SK-N-SH (cell line): ENCODE data around the gene COL8A1. TPM values are rescaled to one million over a fixed set of nuclear protein-coding genes. Genes with fewer than 3 reads are reported as not detected.

Source experiments
- CTCF ChIA-PET: fragments of 300-600, 350-600 bp; formaldehyde crosslinking; extraction: SDS; loops from one replicate; lab custom pipeline; 2021; lab: Yijun Ruan, JAX
- POLR2A ChIA-PET: fragments of 350-600 bp; sonication (Branson Sonifier 250); formaldehyde crosslinking; extraction: SDS; loops from one replicate; lab custom pipeline; 2020; ENCODE audit warnings: antibody characterized with exemption, inconsistent platforms; lab: Yijun Ruan, JAX
- DNase-seq: peaks from one replicate; pipeline ENCODE4 v3.0.0; 2012
- H2AFZ ChIP-seq: fragments of 200-600 bp; sonication (generic); 2 replicates; pipeline ENCODE4 v1.8.1; 2016; ENCODE audit warnings: antibody characterized with exemption, mild to moderate bottlenecking, low read depth
- H3F3A ChIP-seq: fragments of 200-600 bp; sonication (generic); replicated peaks from 2 replicates; pipeline ENCODE3; 2016; ENCODE audit warnings: antibody characterized with exemption, mild to moderate bottlenecking; ENCODE audit not compliant: insufficient read depth
- H3K27ac ChIP-seq, 2 experiments: fragments of 200-500 bp in 1 of 2; fragments of 200-600 bp in 1 of 2; sonication (Bioruptor generic) in 1 of 2; sonication (generic), shearing (Covaris generic) in 1 of 2; 2 replicates each; pipeline versions ENCODE4 v1.5.1 to v1.6.1; 2014 to 2016; ENCODE audit warnings: low read depth in 2 of 2, inconsistent platforms in 1 of 2, low read length in 1 of 2, mild to moderate bottlenecking in 1 of 2, mixed read lengths in 1 of 2
- H3K27me3 ChIP-seq: fragments of 200-600 bp; sonication (generic), shearing (Covaris generic); 2 replicates; pipeline ENCODE4 v1.6.1; 2016; ENCODE audit warnings: mixed run types; ENCODE audit not compliant: insufficient read depth
- H3K36me3 ChIP-seq, 2 experiments: fragments of 200-500 bp in 1 of 2; fragments of 200-600 bp in 1 of 2; sonication (Bioruptor generic) in 1 of 2; sonication (generic) in 1 of 2; replicated peaks in 1 of 2; 2 replicates each; pipeline versions ENCODE3 to v1.5.1; 2014 to 2016; ENCODE audit warnings: low read length in 1 of 2, mild to moderate bottlenecking in 1 of 2; ENCODE audit not compliant: insufficient read depth in 2 of 2, control insufficient read depth in 1 of 2
- H3K4me1 ChIP-seq, 2 experiments: fragments of 200-500 bp in 1 of 2; fragments of 200-600 bp in 1 of 2; sonication (Bioruptor generic) in 1 of 2; sonication (generic), shearing (Covaris generic) in 1 of 2; 2 replicates each; pipeline versions ENCODE4 v1.5.1 to v1.6.1; 2014 to 2016; ENCODE audit warnings: low read depth in 1 of 2, low read length in 1 of 2, mixed run types in 1 of 2; ENCODE audit not compliant: insufficient read depth in 2 of 2, control insufficient read depth in 1 of 2
- H3K4me2 ChIP-seq: fragments of 200-600 bp; sonication (generic), shearing (Covaris generic); 2 replicates; pipeline ENCODE4 v1.6.1; 2017; ENCODE audit warnings: mixed run types
- H3K4me3 ChIP-seq, 2 experiments: fragments of 200-500 bp in 1 of 2; fragments of 200-600 bp in 1 of 2; sonication (Bioruptor generic) in 1 of 2; sonication (generic), shearing (Covaris generic) in 1 of 2; 2 replicates each; pipeline versions ENCODE4 v1.5.1 to v1.8.1; 2014 to 2016; ENCODE audit warnings: low read depth in 2 of 2, inconsistent platforms in 1 of 2, low read length in 1 of 2, mild to moderate bottlenecking in 1 of 2, mixed read lengths in 1 of 2, moderate library complexity in 1 of 2
- H3K79me2 ChIP-seq: fragments of 200-600 bp; sonication (generic); 2 replicates; pipeline ENCODE4 v1.8.1; 2017; ENCODE audit warnings: mild to moderate bottlenecking; ENCODE audit not compliant: insufficient read depth
- H3K9ac ChIP-seq: fragments of 200-600 bp; sonication (generic); 2 replicates; pipeline ENCODE4 v1.6.1; 2017; ENCODE audit warnings: mixed run types
- H3K9me2 ChIP-seq: fragments of 200-600 bp; sonication (generic); 2 replicates; pipeline ENCODE4 v1.6.1; 2017; ENCODE audit warnings: mixed run types
- H3K9me3 ChIP-seq: fragments of 200-600 bp; sonication (generic); 2 replicates; pipeline ENCODE4 v1.6.1; 2017; ENCODE audit warnings: mixed run types, mild to moderate bottlenecking, moderate library complexity
- H4K20me1 ChIP-seq: fragments of 200-600 bp; sonication (generic); 2 replicates; pipeline ENCODE4 v1.6.1; 2017; ENCODE audit warnings: mild to moderate bottlenecking, mixed run types; ENCODE audit not compliant: insufficient read depth
- CHD2 ChIP-seq: fragments of 150-350 bp; IDR thresholded peaks from 2 replicates; pipeline ENCODE4 v1.6.1; 2018; ENCODE audit warnings: low read length; ENCODE audit not compliant: partially characterized antibody
- FOXJ3 ChIP-seq: sonication (generic); formaldehyde crosslinking; IDR thresholded peaks from 2 replicates; pipeline ENCODE4 v1.5.1; 2020; ENCODE audit warnings: mild to moderate bottlenecking, missing genetic modification reagents
- RAD21 ChIP-seq: IDR thresholded peaks from 2 replicates; pipeline ENCODE4 v1.6.1; 2012; ENCODE audit warnings: mild to moderate bottlenecking, low read length
- RCOR1 ChIP-seq: fragments of 150-350 bp; IDR thresholded peaks from 2 replicates; pipeline ENCODE4 v1.6.1; 2017; ENCODE audit warnings: antibody characterized with exemption, low read length
- SMC3 ChIP-seq: IDR thresholded peaks from 2 replicates; pipeline ENCODE4 v1.6.1; 2012; ENCODE audit warnings: low read depth, low read length, improper control_type of control experiment
- YY1 ChIP-seq: IDR thresholded peaks from 2 replicates; pipeline ENCODE4 v1.4.0; 2012; ENCODE audit warnings: low read depth, mild to moderate bottlenecking
- WGBS: methylation state at CpG from one replicate; pipeline ENCODE4 v1.1.6; 2017; ENCODE audit warnings: low lambda C conversion rate; 5-methylcytosine and 5-hydroxymethylcytosine counted together
- polyA plus RNA-seq, 3 experiments: library from polyadenylated mRNA; depleted of rRNA; stranded (reverse); fragments of >200 nt; gene quantifications; 2 replicates each; pipeline ENCODE4 v1.2.3, GENCODE V29; 2012
- TF ChIP-seq, protein P1 (sequence below): fragments of 200-600 bp; sonication (generic); IDR thresholded peaks from 2 replicates; pipeline ENCODE4 v1.6.1; 2017; ENCODE audit warnings: antibody characterized with exemption, mild to moderate bottlenecking, moderate library complexity

COL8A1 gene
- polyA plus RNA-seq, 1 of the 3 experiments (the other 2 are of a cell fraction): 4.0 TPM

DNA sequence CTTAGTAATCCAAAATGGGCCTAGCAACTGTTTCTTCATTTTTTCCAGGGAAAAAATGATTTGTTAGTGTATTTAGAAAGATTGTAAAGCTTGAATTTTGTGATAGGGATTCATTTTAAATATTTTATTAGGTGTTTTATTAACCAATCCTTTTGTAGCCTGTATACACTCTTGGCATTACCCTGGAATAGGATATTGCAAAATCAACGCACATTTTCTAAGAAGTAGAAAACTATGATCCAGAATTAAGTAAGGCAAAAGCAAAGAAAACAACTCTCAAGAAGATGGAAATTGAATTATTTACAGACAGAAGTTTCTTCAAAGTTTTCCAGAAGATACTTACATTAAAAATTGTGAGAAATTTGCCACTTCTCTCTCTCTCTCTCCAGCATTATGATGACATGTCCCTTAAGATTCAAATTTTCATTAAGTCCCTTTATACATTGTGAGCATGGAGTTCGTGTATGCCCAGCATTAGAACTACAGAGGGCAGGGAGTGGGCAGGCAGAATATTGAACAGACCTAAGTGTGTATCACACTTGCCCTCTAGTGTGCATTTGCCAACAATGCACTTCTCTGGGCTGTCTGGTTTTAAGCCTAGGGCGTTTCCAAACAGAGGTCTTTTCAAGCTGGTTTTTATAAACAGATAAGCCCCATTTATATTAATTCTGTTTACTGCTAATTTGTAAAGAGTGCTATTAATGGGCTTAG is 150.8 kb downstream of the COL8A1 start:
- Histone ChIP-seq H3K27ac (no peak overlapping the region), H2AFZ (no peak overlapping the region; the same call in 1 of the 2 replicates)
- CTCF ChIA-PET: interaction anchor here (0.6 to 3.6 kb wide), 16 partner anchors 11 to 290 kb away, joined by 3 to 20 read pairs (median 4); no protein-coding TSS in a partner anchor

DNA sequence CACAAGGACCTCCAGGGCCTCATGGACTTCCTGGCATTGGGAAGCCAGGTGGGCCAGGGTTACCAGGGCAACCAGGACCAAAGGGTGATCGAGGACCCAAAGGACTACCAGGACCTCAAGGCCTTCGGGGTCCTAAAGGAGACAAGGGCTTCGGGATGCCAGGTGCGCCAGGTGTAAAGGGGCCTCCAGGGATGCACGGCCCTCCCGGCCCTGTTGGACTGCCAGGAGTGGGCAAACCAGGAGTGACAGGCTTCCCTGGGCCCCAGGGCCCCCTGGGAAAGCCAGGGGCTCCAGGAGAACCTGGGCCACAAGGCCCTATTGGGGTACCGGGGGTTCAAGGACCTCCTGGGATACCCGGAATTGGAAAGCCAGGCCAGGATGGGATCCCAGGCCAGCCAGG is 156.1 kb downstream of the COL8A1 start:
- H3K27ac ChIP-seq: no peak overlapping the region
- 20% methylated on average over 1 of the region's 8 CpGs for whole genome bisulfite sequencing
- H3K4me2 ChIP-seq: no peak overlapping the region
- no peaks in the 10 kb centered on the region for H3K36me3 ChIP-seq
- no peaks in the 10 kb centered on the region; a peak in 1 of 4 replicates for H3K4me1 ChIP-seq
- H3K27me3 ChIP-seq: no peaks in the 10 kb centered on the region
- no peak overlapping the region for H3K9ac ChIP-seq
- H3K79me2 ChIP-seq: no peaks in the 10 kb centered on the region
- no peaks in the 10 kb centered on the region for H3F3A ChIP-seq
- ChIA-PET CTCF (no interaction called here), POLR2A (no interaction called here)
- TF ChIP-seq RCOR1 (no peak), FOXJ3 (CRISPR knock-in tag) (no peak)
- TF ChIP-seq, protein P1, sequence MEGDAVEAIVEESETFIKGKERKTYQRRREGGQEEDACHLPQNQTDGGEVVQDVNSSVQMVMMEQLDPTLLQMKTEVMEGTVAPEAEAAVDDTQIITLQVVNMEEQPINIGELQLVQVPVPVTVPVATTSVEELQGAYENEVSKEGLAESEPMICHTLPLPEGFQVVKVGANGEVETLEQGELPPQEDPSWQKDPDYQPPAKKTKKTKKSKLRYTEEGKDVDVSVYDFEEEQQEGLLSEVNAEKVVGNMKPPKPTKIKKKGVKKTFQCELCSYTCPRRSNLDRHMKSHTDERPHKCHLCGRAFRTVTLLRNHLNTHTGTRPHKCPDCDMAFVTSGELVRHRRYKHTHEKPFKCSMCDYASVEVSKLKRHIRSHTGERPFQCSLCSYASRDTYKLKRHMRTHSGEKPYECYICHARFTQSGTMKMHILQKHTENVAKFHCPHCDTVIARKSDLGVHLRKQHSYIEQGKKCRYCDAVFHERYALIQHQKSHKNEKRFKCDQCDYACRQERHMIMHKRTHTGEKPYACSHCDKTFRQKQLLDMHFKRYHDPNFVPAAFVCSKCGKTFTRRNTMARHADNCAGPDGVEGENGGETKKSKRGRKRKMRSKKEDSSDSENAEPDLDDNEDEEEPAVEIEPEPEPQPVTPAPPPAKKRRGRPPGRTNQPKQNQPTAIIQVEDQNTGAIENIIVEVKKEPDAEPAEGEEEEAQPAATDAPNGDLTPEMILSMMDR: no peak
- no peaks in the 10 kb centered on the region for H4K20me1 ChIP-seq
- no peaks in the 10 kb centered on the region for H3K9me3 ChIP-seq
- H3K4me3 ChIP-seq: no peak overlapping the region
- no peak overlapping the region for H2AFZ ChIP-seq
- DNase-seq: no peak
- no peaks in the 10 kb centered on the region for H3K9me2 ChIP-seq

More for the DNA sequence above, 150.8 kb downstream of the COL8A1 start:
- H3K27me3 ChIP-seq: no peaks in the 10 kb centered on the region
- no peaks in the 10 kb centered on the region for H4K20me1 ChIP-seq
- no peaks in the 10 kb centered on the region for H3F3A ChIP-seq
- H3K9me3 ChIP-seq: no peaks in the 10 kb centered on the region
- H3K4me3 ChIP-seq: no peak overlapping the region; a peak in 1 of 4 replicates
- TF ChIP-seq RAD21: peak; percentile 77
- TF ChIP-seq, protein P1: peak; percentile 76
- TF ChIP-seq YY1: no peak
- TF ChIP-seq SMC3: peak; percentile 71
- peak; percentile 17 for TF ChIP-seq CHD2
- H3K79me2 ChIP-seq: no peaks in the 10 kb centered on the region
- no peaks in the 10 kb centered on the region; a peak in 1 of 4 replicates for H3K4me1 ChIP-seq
- no peaks in the 10 kb centered on the region for H3K9me2 ChIP-seq
- H3K36me3 ChIP-seq: no peaks in the 10 kb centered on the region
- no peak overlapping the region for H3K9ac ChIP-seq
- WGBS: 9% methylated on average over 3 of the region's 3 CpGs
- peak; percentile 62 for DNase-seq
- no peak overlapping the region for H3K4me2 ChIP-seq
- POLR2A ChIA-PET: no interaction called here
